NCI-H774 (cell line): ENCODE results near the gene ZFHX3.

Experiments
- DNase-seq: peaks from one replicate; lab custom pipeline; 2025; lab: John Stamatoyannopoulos, UW

The ZFHX3 gene

GRCh38 chr16:72928090-72928981 is 119.6 kb downstream of the ZFHX3 start:
- no peak for DNase-seq

GRCh38 chr16:72927199-72928089 is 120.5 kb downstream of the ZFHX3 start:
- peak; percentile 45 for DNase-seq

GRCh38 chr16:72926177-72927070 is 121.5 kb downstream of the ZFHX3 start:
- DNase-seq = no peak

DNA sequence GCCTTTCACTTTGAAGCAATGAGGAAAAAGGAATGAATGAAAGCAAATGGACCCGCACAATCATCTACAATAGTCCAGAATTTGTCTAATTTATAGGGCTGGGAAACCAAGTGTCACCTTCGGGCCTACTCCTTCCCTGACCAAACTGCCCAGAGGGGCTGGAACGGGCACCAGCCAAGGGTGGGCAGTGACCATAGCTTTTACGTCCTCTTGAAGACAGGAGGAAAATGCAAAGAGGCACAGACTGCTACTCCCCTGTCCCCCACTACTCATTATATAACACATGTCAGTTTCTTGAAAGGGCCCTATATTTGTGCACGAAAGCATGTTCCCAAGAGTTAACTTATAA is 122.3 kb downstream of the ZFHX3 start:
- DNase-seq = no peak

- no peak for DNase-seq
These were observed 122.8 kb downstream of the ZFHX3 start for GRCh38 chr16:72924927-72925630.

DNA sequence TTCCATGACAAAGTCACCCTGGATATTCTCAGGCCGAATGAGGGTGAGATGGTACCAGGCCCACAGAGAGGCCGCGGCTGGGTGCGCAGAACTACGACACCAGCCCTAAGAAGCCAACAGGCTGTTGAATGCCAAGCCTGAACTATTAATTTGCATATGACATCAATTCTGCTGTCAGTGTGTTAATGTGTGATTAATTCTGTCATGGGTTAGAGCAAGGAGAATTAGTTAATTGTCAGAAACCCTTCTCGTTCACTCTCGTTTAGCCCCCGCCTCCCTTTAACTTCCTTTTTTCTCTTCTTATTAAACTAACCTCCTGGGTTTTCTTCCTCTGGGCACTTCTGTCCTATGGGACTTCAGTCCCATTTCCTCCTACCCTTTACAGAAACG is 123.4 kb downstream of the ZFHX3 start:
- DNase-seq = no peak

DNA sequence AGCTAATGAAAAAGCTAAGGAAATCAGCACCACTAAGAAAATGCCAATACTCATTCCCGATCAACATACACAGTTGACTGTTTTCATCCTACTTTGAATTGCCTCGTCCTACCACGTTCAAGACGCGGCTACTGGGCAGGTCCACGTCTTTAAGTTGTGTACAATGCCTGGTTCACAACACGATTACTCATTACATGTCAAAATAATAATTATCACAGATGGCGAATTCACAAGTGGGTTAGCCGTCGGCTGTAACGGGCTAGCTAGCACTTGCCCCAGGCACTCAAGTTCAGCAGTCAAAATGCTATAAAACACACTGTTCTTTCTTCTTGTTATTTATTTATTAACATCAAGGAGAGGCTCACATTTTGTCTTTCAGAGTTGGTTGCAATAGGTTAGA is 124.2 kb downstream of the ZFHX3 start:
- no peak for DNase-seq

- no peak for DNase-seq
These were observed 125.2 kb downstream of the ZFHX3 start for GRCh38 chr16:72922714-72923113.

DNA sequence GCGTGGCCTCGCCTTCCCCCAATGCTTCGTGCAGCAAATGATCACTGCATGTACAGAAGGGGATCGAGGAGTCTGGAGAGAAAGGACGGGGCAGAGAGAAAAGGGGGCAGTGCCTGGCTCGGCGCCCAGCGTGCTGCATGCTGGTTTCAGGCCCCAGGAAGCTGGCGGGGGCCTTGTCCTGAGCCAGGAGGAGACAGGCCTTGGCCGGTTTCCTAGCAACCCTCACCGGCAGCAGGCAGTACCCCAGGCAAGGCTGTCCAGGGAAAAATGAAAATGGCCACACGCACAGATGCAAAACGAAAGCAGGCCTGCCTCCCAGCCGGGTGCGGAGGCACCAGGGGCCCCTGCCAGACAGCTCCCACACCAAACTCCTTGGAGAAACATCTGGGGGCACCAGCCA is 126.3 kb downstream of the ZFHX3 start:
- no peak for DNase-seq

GRCh38 chr16:72921106-72921505 is 126.8 kb downstream of the ZFHX3 start:
- no peak for DNase-seq

GRCh38 chr16:72917051-72917450 is 130.9 kb downstream of the ZFHX3 start:
- DNase-seq = no peak

- no peak for DNase-seq
These were observed 132.6 kb downstream of the ZFHX3 start for GRCh38 chr16:72915331-72915730.

DNA sequence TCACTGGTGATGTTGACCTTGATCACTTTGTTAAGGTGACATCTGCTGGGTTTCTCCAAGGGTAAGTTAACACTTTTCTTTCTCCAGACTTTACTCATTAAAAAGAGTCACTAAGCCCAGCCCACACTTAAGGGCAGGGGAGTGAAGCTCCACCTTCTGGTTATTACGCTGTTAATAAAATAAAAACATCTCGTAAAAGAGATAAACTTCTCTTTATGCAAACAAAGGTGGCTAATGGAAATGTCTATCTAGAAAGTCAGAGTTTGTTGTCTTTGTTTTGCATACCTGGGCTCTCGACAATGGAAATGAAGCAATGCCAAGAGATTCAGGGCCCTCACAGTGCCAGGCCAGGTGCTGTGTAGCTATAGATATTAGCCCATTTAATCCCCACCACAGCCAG is 134.4 kb downstream of the ZFHX3 start:
- no peak for DNase-seq

DNA sequence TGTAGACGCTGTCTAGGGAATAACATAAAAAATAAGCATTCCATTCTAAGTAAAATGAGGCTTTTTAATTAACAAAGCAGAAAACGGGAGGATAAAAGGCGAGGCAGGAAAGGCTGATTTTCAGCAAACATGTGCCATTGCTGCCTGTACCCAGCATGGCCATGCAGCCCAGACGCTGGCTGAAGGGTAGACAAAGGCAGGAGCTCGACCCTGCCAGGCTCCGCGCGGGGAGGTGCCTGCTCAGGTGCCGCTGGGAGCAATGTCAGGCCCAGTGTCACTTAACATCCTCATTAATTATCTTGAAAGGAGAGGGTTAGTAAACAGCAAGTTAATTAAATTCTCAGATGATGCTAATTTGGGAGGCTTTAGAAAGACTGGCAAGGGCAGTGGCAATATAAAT is 136.0 kb downstream of the ZFHX3 start:
- no peak for DNase-seq

- DNase-seq = no peak
These were observed 137.1 kb downstream of the ZFHX3 start for GRCh38 chr16:72910875-72911274.

- no peak for DNase-seq
These were observed 137.5 kb downstream of the ZFHX3 start for GRCh38 chr16:72910381-72910780.

GRCh38 chr16:72909196-72909595 is 138.7 kb downstream of the ZFHX3 start:
- DNase-seq = no peak

DNA sequence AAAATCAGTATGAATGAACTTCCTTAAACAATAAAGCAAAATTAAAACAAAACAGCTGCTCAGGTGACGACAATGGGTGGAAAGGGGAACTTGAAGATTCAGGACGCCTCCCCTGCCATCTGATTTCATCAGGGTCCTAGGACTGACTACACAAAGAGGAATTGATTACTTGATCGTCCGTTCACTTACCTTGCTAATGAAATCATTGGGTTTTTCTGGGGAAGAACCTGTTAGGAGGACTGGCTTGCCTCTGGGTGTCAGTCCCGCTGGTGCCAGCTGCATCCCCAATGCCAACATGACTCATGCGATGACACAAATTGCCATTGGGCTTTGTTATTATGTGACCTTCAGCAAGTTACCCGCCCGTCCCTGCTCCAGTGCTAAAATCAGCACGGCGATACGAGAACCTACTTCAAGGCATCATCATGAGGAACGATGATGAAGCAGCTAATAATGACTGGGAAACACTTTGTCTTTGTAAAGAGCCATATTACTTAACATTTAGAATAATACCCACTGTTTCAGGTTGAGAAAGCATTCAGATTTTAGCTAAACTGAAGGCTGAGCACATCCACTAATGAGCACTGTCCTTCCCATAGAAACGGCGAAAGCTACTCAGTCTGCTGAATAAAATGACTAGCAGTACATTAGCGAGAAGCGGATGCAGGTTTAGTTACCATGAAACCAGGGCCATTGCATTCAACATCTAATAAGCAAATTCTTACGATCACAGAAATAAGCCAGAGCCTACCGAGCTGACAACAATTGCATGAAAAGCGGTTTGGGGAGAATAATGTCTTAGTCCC is 139.4 kb downstream of the ZFHX3 start:
- DNase-seq = no peak

GRCh38 chr16:72905581-72905980 is 142.3 kb downstream of the ZFHX3 start:
- DNase-seq = no peak

DNA sequence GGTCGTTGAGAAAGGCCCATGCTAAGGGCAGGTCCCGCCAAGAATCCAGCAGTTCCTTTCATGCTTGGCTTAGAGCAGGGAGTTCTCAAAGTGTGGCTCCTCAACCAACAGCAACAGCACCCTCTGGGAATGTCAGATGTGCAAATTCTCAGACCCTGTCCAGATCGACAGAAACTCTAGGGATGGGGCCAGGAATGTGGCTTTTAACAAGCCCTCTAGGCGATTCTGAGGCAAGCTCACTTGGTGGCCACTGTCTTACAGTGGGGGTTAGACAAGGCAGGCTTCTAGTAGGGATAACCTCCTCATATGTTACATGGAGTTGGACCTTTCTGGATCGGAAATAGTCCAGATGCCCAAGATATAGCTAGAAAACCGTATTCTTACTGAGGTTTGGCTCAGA is 144.8 kb downstream of the ZFHX3 start:
- DNase-seq = no peak

DNA sequence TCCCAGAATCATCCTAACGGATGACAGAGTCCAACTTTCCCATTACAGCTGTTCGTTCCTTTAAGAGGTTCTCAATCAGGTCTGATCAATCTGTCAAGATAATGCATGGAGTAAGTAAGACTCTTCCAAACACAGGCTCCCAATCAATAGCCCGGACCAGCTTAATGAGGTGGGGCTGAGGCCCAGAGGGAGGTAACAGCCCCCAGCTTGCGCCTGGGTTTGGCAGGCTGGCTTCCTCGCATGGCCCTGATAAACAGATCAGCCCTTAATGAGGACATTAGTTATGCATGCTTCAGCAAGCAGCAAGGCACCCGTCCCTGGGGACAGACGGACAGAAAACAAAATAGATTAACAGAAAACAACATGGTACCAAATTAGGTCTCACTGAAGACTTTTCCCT is 145.7 kb downstream of the ZFHX3 start:
- DNase-seq = no peak
